Suprapubic skin (tissue), 4 donors: ENCODE results near the gene CREB1.

Source experiments
- EP300 ChIP-seq: sonication (generic); formaldehyde crosslinking; IDR thresholded peaks from one replicate; pipeline ENCODE4 v1.6.1; 2017; ENCODE audit warnings: antibody characterized with exemption
- POLR2A ChIP-seq, 2 donors: fragments of 450-650 bp; IDR thresholded peaks; one replicate each; pipeline ENCODE4 v1.6.1; 2017; ENCODE audit warnings: antibody characterized with exemption in 2 of 2, mild to moderate bottlenecking in 2 of 2, moderate library complexity in 2 of 2
- POLR2AphosphoS5 ChIP-seq, 3 donors: sonication (generic); formaldehyde crosslinking; IDR thresholded peaks; one replicate each; pipeline ENCODE4 v1.6.1; 2017; ENCODE audit warnings: antibody characterized with exemption in 3 of 3
- TF ChIP-seq, protein P1 (sequence below), 2 donors: fragments of 200-600 bp in 1 of 2; fragments of 450-650 bp in 1 of 2; sonication (generic) in 1 of 2; IDR thresholded peaks; one replicate each; pipeline ENCODE4 v1.5.1; 2016 to 2019; ENCODE audit warnings: antibody characterized with exemption in 2 of 2, mild to moderate bottlenecking in 1 of 2, moderate library complexity in 1 of 2

DNA sequence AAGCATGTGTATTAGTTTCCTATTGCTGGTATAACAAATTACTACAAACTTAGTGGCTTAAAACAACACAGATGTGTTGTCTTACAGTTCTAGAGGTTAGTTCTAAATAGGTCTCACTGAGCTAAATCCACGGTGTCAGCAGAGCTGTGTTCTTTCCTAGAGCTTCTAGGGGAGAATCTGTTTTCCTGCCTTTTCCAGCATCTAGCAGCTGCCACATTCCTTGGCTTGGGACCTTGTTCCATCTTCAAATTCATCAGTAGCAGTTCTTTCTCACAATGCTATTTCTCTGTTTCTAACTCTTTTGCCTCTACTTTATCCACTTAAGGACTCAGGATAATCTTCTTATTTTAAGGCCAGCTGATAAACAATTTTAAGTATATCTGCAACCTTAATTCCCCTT, 32.2 kb upstream of the CREB1 start:
- TF ChIP-seq, protein P1, sequence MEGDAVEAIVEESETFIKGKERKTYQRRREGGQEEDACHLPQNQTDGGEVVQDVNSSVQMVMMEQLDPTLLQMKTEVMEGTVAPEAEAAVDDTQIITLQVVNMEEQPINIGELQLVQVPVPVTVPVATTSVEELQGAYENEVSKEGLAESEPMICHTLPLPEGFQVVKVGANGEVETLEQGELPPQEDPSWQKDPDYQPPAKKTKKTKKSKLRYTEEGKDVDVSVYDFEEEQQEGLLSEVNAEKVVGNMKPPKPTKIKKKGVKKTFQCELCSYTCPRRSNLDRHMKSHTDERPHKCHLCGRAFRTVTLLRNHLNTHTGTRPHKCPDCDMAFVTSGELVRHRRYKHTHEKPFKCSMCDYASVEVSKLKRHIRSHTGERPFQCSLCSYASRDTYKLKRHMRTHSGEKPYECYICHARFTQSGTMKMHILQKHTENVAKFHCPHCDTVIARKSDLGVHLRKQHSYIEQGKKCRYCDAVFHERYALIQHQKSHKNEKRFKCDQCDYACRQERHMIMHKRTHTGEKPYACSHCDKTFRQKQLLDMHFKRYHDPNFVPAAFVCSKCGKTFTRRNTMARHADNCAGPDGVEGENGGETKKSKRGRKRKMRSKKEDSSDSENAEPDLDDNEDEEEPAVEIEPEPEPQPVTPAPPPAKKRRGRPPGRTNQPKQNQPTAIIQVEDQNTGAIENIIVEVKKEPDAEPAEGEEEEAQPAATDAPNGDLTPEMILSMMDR (IDR thresholded peaks at IDR 0.05), result no peak
- TF ChIP-seq EP300 (no peak), POLR2AphosphoS5 (IDR thresholded peaks at IDR 0.05) (no peak), POLR2A (IDR thresholded peaks at IDR 0.05) (no peak)
